Naive thymus-derived CD4-positive, alpha-beta T cell (primary cell): ENCODE data around the gene PCDHAC1. TPM values are rescaled to one million over a fixed set of nuclear protein-coding genes. Genes with fewer than 3 reads are reported as not detected.

Experiments
- ATAC-seq: fragments of 150-1000 bp; cut with Tn5 transposase; 2 replicates; pipeline ENCODE4 v1.10.0; 2021; ENCODE audit warnings: mild to moderate bottlenecking, moderate library complexity
- CTCF ChIA-PET: fragments of 350-600 bp; sonication (Branson Sonifier 250); formaldehyde crosslinking; loops from one replicate; lab custom pipeline; 2021; ENCODE audit warnings: antibody characterized with exemption; lab: Charles Lee
- POLR2A ChIA-PET: fragments of 350-600 bp; sonication (Branson Sonifier 250); formaldehyde crosslinking; loops from one replicate; lab custom pipeline; 2021; ENCODE audit warnings: antibody characterized with exemption, inconsistent platforms; lab: Charles Lee
- DNase-seq, 9 donors: peaks; one replicate each; pipeline versions ENCODE4 v3.0.0 to v3.0.0-alpha.2; 2020 to 2022; ENCODE audit warnings: mixed read lengths in 1 of 9
- H3K27ac ChIP-seq: one replicate; pipeline ENCODE4 v1.7.0; 2013; ENCODE audit warnings: mild to moderate bottlenecking, low read depth, low read length, moderate library complexity
- H3K27me3 ChIP-seq, 2 donors: one replicate each; pipeline ENCODE4 v1.7.0; 2013; ENCODE audit warnings: low read length in 2 of 2, mild to moderate bottlenecking in 2 of 2, moderate library complexity in 2 of 2; ENCODE audit not compliant: control insufficient read depth in 2 of 2, insufficient read depth in 2 of 2
- H3K36me3 ChIP-seq, 3 experiments: 1 replicate in 2 of 3; 2 replicates in 1 of 3; pipeline ENCODE4 v1.7.0; 2013; ENCODE audit warnings: low read length in 3 of 3, mild to moderate bottlenecking in 3 of 3, moderate library complexity in 1 of 3; ENCODE audit not compliant: insufficient read depth in 3 of 3, control insufficient read depth in 2 of 3
- H3K4me1 ChIP-seq, 2 donors: one replicate each; pipeline ENCODE4 v1.7.0; 2013; ENCODE audit warnings: low read length in 2 of 2, mild to moderate bottlenecking in 2 of 2, moderate library complexity in 1 of 2; ENCODE audit not compliant: control insufficient read depth in 2 of 2, insufficient read depth in 2 of 2
- H3K4me3 ChIP-seq: 2 replicates; pipeline ENCODE4 v1.7.0; 2013; ENCODE audit warnings: mild to moderate bottlenecking, low read length
- H3K9me3 ChIP-seq, 3 experiments: 1 replicate in 2 of 3; 2 replicates in 1 of 3; pipeline ENCODE4 v1.7.0; 2013; ENCODE audit warnings: low read length in 3 of 3; ENCODE audit not compliant: control insufficient read depth in 2 of 3
- H3K27ac Mint-ChIP-seq, 9 donors: one replicate each; pipeline ENCODE4 v1.8.0; 2020 to 2022; ENCODE audit warnings: mixed read lengths in 9 of 9, mild to moderate bottlenecking in 8 of 9, moderate library complexity in 5 of 9, inconsistent platforms in 2 of 9
- H3K27me3 Mint-ChIP-seq, 5 donors: one replicate each; pipeline ENCODE4 v1.8.0; 2021 to 2022; ENCODE audit warnings: mixed read lengths in 5 of 5, mild to moderate bottlenecking in 1 of 5
- H3K36me3 Mint-ChIP-seq, 5 donors: one replicate each; pipeline ENCODE4 v1.8.0; 2020 to 2022; ENCODE audit warnings: mixed read lengths in 5 of 5, mild to moderate bottlenecking in 3 of 5, inconsistent platforms in 1 of 5
- H3K4me1 Mint-ChIP-seq, 7 donors: one replicate each; pipeline ENCODE4 v1.8.0; 2020 to 2022; ENCODE audit warnings: mixed read lengths in 7 of 7, mild to moderate bottlenecking in 3 of 7, inconsistent platforms in 1 of 7
- H3K4me3 Mint-ChIP-seq, 10 donors: one replicate each; pipeline ENCODE4 v1.8.0; 2020 to 2022; ENCODE audit warnings: mild to moderate bottlenecking in 10 of 10, mixed read lengths in 10 of 10, moderate library complexity in 6 of 10, inconsistent platforms in 2 of 10
- H3K9me3 Mint-ChIP-seq, 11 donors: one replicate each; pipeline ENCODE4 v1.8.0; 2020 to 2022; ENCODE audit warnings: mixed read lengths in 11 of 11, mild to moderate bottlenecking in 4 of 11, inconsistent platforms in 1 of 11, moderate library complexity in 1 of 11
- intact Hi-C, 2 donors: fragments of 100-400 bp; cut with micrococcal nuclease; formaldehyde crosslinking; loops; one replicate each; pipeline ENCODE4 v1.15.1; 2023
- polyA plus RNA-seq, 2 donors: library from polyadenylated mRNA; unstranded; fragments of 300-500 nt; fragmentation: Illumina TruSeq; gene quantifications; one replicate each; pipeline ENCODE4 v1.2.3, GENCODE V29; 2021
- total RNA-seq, 6 experiments: library from RNA in 5 of 6; stranded (reverse) in 5 of 6; gene quantifications; 1 replicate in 5 of 6; 2 replicates in 1 of 6; pipeline ENCODE4 v1.2.3 and lab custom pipeline; 2021 to 2026

Gene PCDHAC1
- total and polyA plus RNA-seq, 7 experiments from 2014 or later = not detected

GRCh38 chr5:140883373-140883772 lies 42.7 kb upstream of the PCDHAC1 start:
- Mint-ChIP-seq H3K36me3 (peaks cover 0 to 39% (median 5%) of the 10 kb centered on the region in 5 donors), H3K27me3 (peaks cover 0 to 56% (median 53%) of the 10 kb centered on the region in 5 donors), H3K27ac (no peak overlapping the region), H3K9me3 (peaks cover 14 to 79% (median 37%) of the 10 kb centered on the region in 11 donors), H3K4me1 (no peaks in the 10 kb centered on the region), H3K4me3 (no peak overlapping the region)
- no peak overlapping the region for H3K4me3 ChIP-seq
- DNase-seq (no peak), ATAC-seq (no peak)
- H3K27ac ChIP-seq = no peak overlapping the region
- H3K9me3 ChIP-seq = peaks cover 0 to 16% (median 0%) of the 10 kb centered on the region in 3 experiments
- POLR2A ChIA-PET = no interaction called here
- H3K36me3 ChIP-seq = no peaks in the 10 kb centered on the region
- intact Hi-C loops = loop anchor here in 1 of 2 donors (5.0 kb wide), 1 partner anchor 41 kb away; the partner anchor contains the start of gene PCDHA8
- H3K27me3 ChIP-seq = no peaks in the 10 kb centered on the region
- H3K4me1 ChIP-seq = no peaks in the 10 kb centered on the region
- CTCF ChIA-PET = no interaction called here

GRCh38 chr5:140883927-140884697 lies 42.0 kb upstream of the PCDHAC1 start:
- Mint-ChIP-seq H3K4me1 (no peaks in the 10 kb centered on the region), H3K4me3 (no peak overlapping the region), H3K27ac (no peak overlapping the region), H3K9me3 (peaks cover 14 to 72% (median 37%) of the 10 kb centered on the region in 11 donors), H3K36me3 (peaks cover 0 to 32% (median 5%) of the 10 kb centered on the region in 5 donors), H3K27me3 (peaks cover 0 to 49% (median 46%) of the 10 kb centered on the region in 5 donors)
- intact Hi-C loops = loop anchor here in 1 of 2 donors (5.0 kb wide), 1 partner anchor 42 kb away; the partner anchor contains the start of gene PCDHA8
- Histone ChIP-seq H3K4me3 (no peak overlapping the region), H3K27me3 (no peaks in the 10 kb centered on the region), H3K36me3 (no peaks in the 10 kb centered on the region), H3K4me1 (no peaks in the 10 kb centered on the region), H3K9me3 (peaks cover 0 to 16% (median 0%) of the 10 kb centered on the region in 3 experiments), H3K27ac (no peak overlapping the region)
- POLR2A ChIA-PET = no interaction called here
- CTCF ChIA-PET = no interaction called here
- ATAC-seq (no peak), DNase-seq (no peak)

DNA sequence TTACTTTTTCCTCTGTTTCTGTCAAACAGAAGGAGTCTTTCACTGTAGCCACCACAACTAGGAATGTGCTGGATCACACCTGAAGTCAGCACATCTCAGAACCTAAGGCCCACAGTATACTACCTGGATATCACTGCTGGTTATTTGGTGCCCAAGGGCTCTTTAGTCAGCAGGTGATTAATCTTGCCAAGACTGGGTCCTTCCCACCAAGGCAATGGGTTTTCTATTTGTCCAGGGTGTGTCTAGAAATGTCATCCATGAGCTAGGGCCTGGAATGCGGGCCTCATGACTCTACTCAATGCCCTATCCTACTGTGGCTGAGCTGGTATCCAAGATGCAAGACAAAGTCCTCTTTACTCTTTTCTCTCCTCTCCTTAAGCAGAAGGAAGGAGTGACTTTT lies 9.8 kb upstream of the PCDHAC1 start:
- POLR2A ChIA-PET = no interaction called here
- ATAC-seq (no peak), DNase-seq (no peak)
- peaks cover 0 to 22% (median 17%) of the 10 kb centered on the region in 5 donors for H3K27me3 Mint-ChIP-seq
- no peak overlapping the region for H3K4me3 Mint-ChIP-seq
- Histone ChIP-seq H3K4me3 (no peak overlapping the region), H3K4me1 (no peaks in the 10 kb centered on the region), H3K27me3 (no peaks in the 10 kb centered on the region), H3K9me3 (no peaks in the 10 kb centered on the region), H3K36me3 (no peaks in the 10 kb centered on the region), H3K27ac (no peak overlapping the region)
- intact Hi-C loops = no loop called here
- H3K36me3 Mint-ChIP-seq = peaks cover 0 to 6% (median 0%) of the 10 kb centered on the region in 5 donors
- peaks cover 0 to 43% (median 9%) of the 10 kb centered on the region in 11 donors for H3K9me3 Mint-ChIP-seq
- no peaks in the 10 kb centered on the region for H3K4me1 Mint-ChIP-seq
- no peak overlapping the region for H3K27ac Mint-ChIP-seq
- CTCF ChIA-PET = no interaction called here

DNA sequence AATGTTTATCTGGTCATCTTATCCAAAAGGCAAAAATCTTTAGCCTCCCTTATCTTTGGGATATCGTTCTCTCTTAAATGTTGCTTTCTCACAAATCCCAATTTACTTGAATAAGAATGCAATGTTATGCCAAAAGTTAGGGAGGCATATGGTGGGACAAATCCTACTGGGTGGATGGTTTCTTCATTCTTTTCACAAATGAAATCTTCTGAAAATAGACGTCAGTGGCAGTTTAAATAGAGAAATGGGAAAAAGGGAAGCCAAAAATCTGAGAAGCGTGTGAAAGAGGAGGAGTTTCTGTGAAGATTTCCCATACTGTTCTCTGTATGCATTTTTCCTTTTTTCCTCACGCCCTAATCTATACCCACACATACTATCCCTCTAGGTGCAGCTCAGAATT lies 2.5 kb upstream of the PCDHAC1 start:
- Mint-ChIP-seq H3K9me3 (peaks cover 0 to 43% (median 8%) of the 10 kb centered on the region in 11 donors), H3K4me1 (peaks cover 0 to 16% (median 10%) of the 10 kb centered on the region in 7 donors), H3K4me3 (peak overlapping the region in 1 of 10 donors; percentile 4), H3K27me3 (peaks cover 23 to 61% (median 58%) of the 10 kb centered on the region in 5 donors), H3K36me3 (peaks cover 0 to 6% (median 5%) of the 10 kb centered on the region in 5 donors), H3K27ac (no peak overlapping the region)
- no peaks in the 10 kb centered on the region for H3K36me3 ChIP-seq
- no peak overlapping the region for H3K4me3 ChIP-seq
- DNase-seq (no peak), ATAC-seq (no peak)
- no peaks in the 10 kb centered on the region for H3K9me3 ChIP-seq
- POLR2A ChIA-PET = no interaction called here
- H3K27ac ChIP-seq = no peak overlapping the region
- intact Hi-C loops = no loop called here
- H3K4me1 ChIP-seq = no peaks in the 10 kb centered on the region
- no peaks in the 10 kb centered on the region for H3K27me3 ChIP-seq
- CTCF ChIA-PET = interaction anchor here (0.7 kb wide), 1 partner anchor 9 kb away, joined by 3 read pairs; no protein-coding TSS in a partner anchor

- POLR2A ChIA-PET = no interaction called here
- peak overlapping the region; percentile 17 to 78 (median 72) for H3K4me3 Mint-ChIP-seq
- Histone ChIP-seq H3K36me3 (no peaks in the 10 kb centered on the region), H3K27ac (no peak overlapping the region), H3K4me3 (no peak overlapping the region), H3K9me3 (no peaks in the 10 kb centered on the region), H3K27me3 (peaks cover 0 to under 1% of the 10 kb centered on the region in 2 donors), H3K4me1 (no peaks in the 10 kb centered on the region)
- DNase-seq (peak in 2 of 9 donors; percentile 2 to 10), ATAC-seq (peak; percentile 37)
- intact Hi-C loops = no loop called here
- H3K27ac Mint-ChIP-seq = no peak overlapping the region
- CTCF ChIA-PET = no interaction called here
- peaks cover 0 to 38% (median 10%) of the 10 kb centered on the region in 11 donors for H3K9me3 Mint-ChIP-seq
- H3K27me3 Mint-ChIP-seq = peaks cover 24 to 75% (median 67%) of the 10 kb centered on the region in 5 donors
- peaks cover 0 to 17% (median 3%) of the 10 kb centered on the region in 5 donors for H3K36me3 Mint-ChIP-seq
- H3K4me1 Mint-ChIP-seq = peaks cover 0 to 18% (median 10%) of the 10 kb centered on the region in 7 donors
Measured at GRCh38 chr5:140926443-140927227, 536 bp downstream of the PCDHAC1 start.

DNA sequence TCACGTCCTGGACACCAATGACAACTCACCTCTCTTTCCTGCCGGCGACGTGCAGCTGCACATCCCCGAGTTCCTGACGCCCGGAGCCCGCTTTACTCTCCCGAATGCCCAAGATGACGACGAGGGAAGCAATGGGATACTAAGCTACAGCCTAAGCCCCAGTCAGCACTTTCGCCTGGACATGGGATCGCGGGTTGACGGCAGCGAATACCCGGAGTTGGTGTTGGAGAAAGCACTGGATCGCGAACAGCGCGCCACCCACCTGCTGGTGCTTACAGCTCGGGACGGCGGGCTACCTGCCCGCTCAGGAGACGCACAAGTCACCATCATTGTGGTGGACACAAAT lies 1.1 kb downstream of the PCDHAC1 start:
- Mint-ChIP-seq H3K36me3 (peaks cover 0 to 17% (median 3%) of the 10 kb centered on the region in 5 donors), H3K27ac (no peak overlapping the region), H3K4me1 (peaks cover 0 to 18% (median 10%) of the 10 kb centered on the region in 7 donors), H3K9me3 (peaks cover 0 to 37% (median 10%) of the 10 kb centered on the region in 11 donors), H3K27me3 (peaks cover 24 to 71% (median 64%) of the 10 kb centered on the region in 5 donors), H3K4me3 (peak overlapping the region; percentile 17 to 78 (median 72))
- CTCF ChIA-PET = no interaction called here
- ATAC-seq (no peak), DNase-seq (no peak)
- Histone ChIP-seq H3K9me3 (no peaks in the 10 kb centered on the region), H3K4me3 (no peak overlapping the region), H3K36me3 (no peaks in the 10 kb centered on the region), H3K27me3 (peaks cover 0 to 4% of the 10 kb centered on the region in 2 donors), H3K4me1 (no peaks in the 10 kb centered on the region), H3K27ac (no peak overlapping the region)
- POLR2A ChIA-PET = no interaction called here
- intact Hi-C loops = no loop called here
